H9 (cell line): Measurements from ENCODE around the gene TBC1D22A. TPM values are rescaled to one million over a fixed set of nuclear protein-coding genes. Genes with fewer than 3 reads are reported as not detected.
A peak's percentile ranks its signal among the peaks of the same experiment; 100 is the strongest.

Source experiments
- DNase-seq: peaks from one replicate; pipeline ENCODE4 v3.0.0-alpha.2; 2017
- H2AFZ ChIP-seq: one replicate; pipeline ENCODE4 v1.6.1; 2013; ENCODE audit warnings: mild to moderate bottlenecking, low read length, control low read depth, moderate library complexity
- H2AK5ac ChIP-seq: 2 replicates; pipeline ENCODE4 v1.6.1; 2013; ENCODE audit warnings: low read length, control low read depth, mixed read lengths; ENCODE audit not compliant: insufficient read length
- H2BK120ac ChIP-seq: one replicate; pipeline ENCODE4 v1.6.1; 2013; ENCODE audit warnings: low read depth, mild to moderate bottlenecking, low read length, control low read depth, inconsistent platforms; ENCODE audit not compliant: poor library complexity, severe bottlenecking
- H2BK12ac ChIP-seq: 2 replicates; pipeline ENCODE4 v1.6.1; 2013; ENCODE audit warnings: low read length, control low read depth, mixed read lengths, low read depth; ENCODE audit not compliant: insufficient read length
- H2BK15ac ChIP-seq: 2 replicates; pipeline ENCODE4 v1.6.1; 2013; ENCODE audit warnings: low read depth, low read length, control low read depth
- H2BK20ac ChIP-seq: one replicate; pipeline ENCODE4 v1.6.1; 2013; ENCODE audit warnings: low read depth, mild to moderate bottlenecking, low read length, control low read depth, inconsistent platforms; ENCODE audit not compliant: poor library complexity, severe bottlenecking
- H2BK5ac ChIP-seq: 2 replicates; pipeline ENCODE4 v1.6.1; 2013; ENCODE audit warnings: low read length, control low read depth, mixed read lengths; ENCODE audit not compliant: insufficient read length
- H3K14ac ChIP-seq: 2 replicates; pipeline ENCODE4 v1.6.1; 2013; ENCODE audit warnings: low read length, control low read depth; ENCODE audit not compliant: insufficient read depth
- H3K18ac ChIP-seq: 2 replicates; pipeline ENCODE4 v1.6.1; 2013; ENCODE audit warnings: low read depth, mild to moderate bottlenecking, mixed read lengths, low read length, control low read depth; ENCODE audit not compliant: insufficient read length
- H3K23ac ChIP-seq: 2 replicates; pipeline ENCODE4 v1.6.1; 2013; ENCODE audit warnings: low read length, control low read depth, mixed read lengths, low read depth; ENCODE audit not compliant: insufficient read length
- H3K23me2 ChIP-seq: 2 replicates; pipeline ENCODE4 v1.6.1; 2013; ENCODE audit warnings: low read depth, mild to moderate bottlenecking, mixed read lengths, low read length, control low read depth; ENCODE audit not compliant: insufficient read length, poor library complexity, severe bottlenecking
- H3K27ac ChIP-seq: 2 replicates; pipeline ENCODE4 v1.5.1; 2013; ENCODE audit warnings: low read length, control low read depth, mixed read lengths, low read depth; ENCODE audit not compliant: insufficient read length
- H3K27me3 ChIP-seq: 2 replicates; pipeline ENCODE4 v1.6.1; 2013; ENCODE audit warnings: low read length, control low read depth, inconsistent platforms; ENCODE audit not compliant: insufficient read depth
- H3K4ac ChIP-seq: 2 replicates; pipeline ENCODE4 v1.6.1; 2013; ENCODE audit warnings: low read depth, mild to moderate bottlenecking, control low read depth, inconsistent platforms, low read length, moderate library complexity
- H3K4me1 ChIP-seq: 2 replicates; pipeline ENCODE4 v1.6.1; 2013; ENCODE audit warnings: low read length, control low read depth, inconsistent platforms; ENCODE audit not compliant: insufficient read depth
- H3K4me2 ChIP-seq: 2 replicates; pipeline ENCODE4 v1.6.1; 2013; ENCODE audit warnings: low read length, control low read depth, mixed read lengths; ENCODE audit not compliant: insufficient read length, insufficient read depth
- H3K56ac ChIP-seq: 2 replicates; pipeline ENCODE4 v1.6.1; 2013; ENCODE audit warnings: low read depth, mild to moderate bottlenecking, mixed read lengths, low read length, control low read depth; ENCODE audit not compliant: insufficient read length
- H3K79me1 ChIP-seq: 2 replicates; pipeline ENCODE4 v1.6.1; 2013; ENCODE audit warnings: low read depth, mild to moderate bottlenecking, moderate library complexity, low read length, control low read depth, inconsistent platforms; ENCODE audit not compliant: insufficient read depth, poor library complexity, severe bottlenecking
- H3K79me2 ChIP-seq: 2 replicates; pipeline ENCODE4 v1.6.1; 2013; ENCODE audit warnings: low read length, control low read depth, inconsistent platforms; ENCODE audit not compliant: insufficient read depth
- H3K9ac ChIP-seq: 2 replicates; pipeline ENCODE4 v1.6.1; 2013; ENCODE audit warnings: low read length, control low read depth, mixed read lengths; ENCODE audit not compliant: insufficient read length; ENCODE audit errors: extremely low read depth
- H3K9me3 ChIP-seq: one replicate; pipeline ENCODE4 v1.6.1; 2013; ENCODE audit warnings: low read depth, low read length, inconsistent platforms; ENCODE audit not compliant: control insufficient read depth
- H3T11ph ChIP-seq: one replicate; pipeline ENCODE4 v1.6.1; 2013; ENCODE audit warnings: mild to moderate bottlenecking, low read length, control low read depth, inconsistent platforms
- H4K20me1 ChIP-seq: one replicate; pipeline ENCODE4 v1.6.1; 2013; ENCODE audit not compliant: control insufficient read depth, insufficient read length, insufficient read depth
- H4K5ac ChIP-seq: 2 replicates; pipeline ENCODE4 v1.6.1; 2013; ENCODE audit warnings: low read depth, mild to moderate bottlenecking, mixed read lengths, low read length, control low read depth; ENCODE audit not compliant: insufficient read length
- H4K8ac ChIP-seq: replicated peaks from 2 replicates; pipeline ENCODE4 v1.6.1; 2013; ENCODE audit warnings: low read length, control low read depth, mixed read lengths, low read depth; ENCODE audit not compliant: insufficient read length
- H4K91ac ChIP-seq: 2 replicates; pipeline ENCODE4 v1.6.1; 2013; ENCODE audit warnings: low read depth, mild to moderate bottlenecking, moderate library complexity, mixed read lengths, low read length, control low read depth; ENCODE audit not compliant: insufficient read length
- H3K27ac Mint-ChIP-seq, 3 experiments: 2 replicates in 2 of 3; 3 replicates in 1 of 3; pipeline ENCODE4 v1.8.0; 2020 to 2021; ENCODE audit warnings: mixed read lengths in 3 of 3, mild to moderate bottlenecking in 1 of 3, moderate library complexity in 1 of 3
- H3K27me3 Mint-ChIP-seq: 2 replicates; pipeline ENCODE4 v1.8.0; 2021; ENCODE audit warnings: low read depth, mild to moderate bottlenecking, moderate library complexity, mixed read lengths
- H3K36me3 Mint-ChIP-seq, 3 experiments: 2 replicates in 2 of 3; 3 replicates in 1 of 3; pipeline ENCODE4 v1.8.0; 2020 to 2021; ENCODE audit warnings: low read depth in 3 of 3, mixed read lengths in 3 of 3; ENCODE audit not compliant: insufficient read depth in 1 of 3
- H3K4me1 Mint-ChIP-seq, 2 experiments: 2 replicates each; pipeline ENCODE4 v1.8.0; 2020; ENCODE audit warnings: mixed read lengths in 2 of 2
- H3K4me3 Mint-ChIP-seq, 2 experiments: 2 replicates in 1 of 2; 3 replicates in 1 of 2; pipeline ENCODE4 v1.8.0; 2020 to 2021; ENCODE audit warnings: mild to moderate bottlenecking in 2 of 2, mixed read lengths in 2 of 2, moderate library complexity in 1 of 2
- H3K9me3 Mint-ChIP-seq, 2 experiments: 2 replicates in 1 of 2; 3 replicates in 1 of 2; pipeline ENCODE4 v1.8.0; 2020; ENCODE audit warnings: mild to moderate bottlenecking in 2 of 2, mixed read lengths in 2 of 2, moderate library complexity in 1 of 2
- CTCF ChIP-seq: fragments of 200-600 bp; sonication (generic); conservative IDR thresholded peaks from 3 replicates; pipeline ENCODE4 v1.8.0; 2021; ENCODE audit warnings: antibody characterized with exemption, mild to moderate bottlenecking
- WGBS: extraction: QIAGEN DNeasy Blood & Tissue Kit; methylation state at CpG from one replicate; pipeline ENCODE4 v1.1.7; 2013; ENCODE audit warnings: missing lambda C conversion rate, low lambda C conversion rate, mixed read lengths; ENCODE audit not compliant: insufficient read length; ENCODE audit errors: extremely low coverage; 5-methylcytosine and 5-hydroxymethylcytosine counted together
- total RNA-seq: library from RNA; stranded (reverse); gene quantifications from 2 replicates; pipeline ENCODE4 v1.2.1, GENCODE V29; 2021

Gene TBC1D22A
- total RNA-seq, 1 experiment from 2014 or later = 20.8 TPM

GRCh38 chr22:47071807-47072641, 309.6 kb downstream of the TBC1D22A start:
- Mint-ChIP-seq H3K4me1 (peaks cover 5 to 9% of the 10 kb centered on the region in 2 experiments), H3K9me3 (peaks cover 6 to 7% of the 10 kb centered on the region in 2 experiments; a peak in 3 of 5 replicates), H3K36me3 (peaks cover 0 to 15% (median 12%) of the 10 kb centered on the region in 3 experiments; a peak in 5 of 7 replicates), H3K4me3 (no peak overlapping the region), H3K27me3 (no peaks in the 10 kb centered on the region), H3K27ac (no peak overlapping the region)
- WGBS = no CpG with 5 or more reads among the region's 13 CpGs
- H2BK12ac ChIP-seq = no peak overlapping the region
- H3K79me1 ChIP-seq = no peaks in the 10 kb centered on the region
- no peak overlapping the region for H2AFZ ChIP-seq
- no peak overlapping the region for H3K4me2 ChIP-seq
- no peak overlapping the region for H4K5ac ChIP-seq
- H3K56ac ChIP-seq = no peak overlapping the region
- H3K27me3 ChIP-seq = no peaks in the 10 kb centered on the region
- peaks cover 2% of the 10 kb centered on the region for H4K20me1 ChIP-seq
- no peaks in the 10 kb centered on the region for H3K9me3 ChIP-seq
- no peak overlapping the region for H2BK5ac ChIP-seq
- H3T11ph ChIP-seq = no peak overlapping the region
- H4K91ac ChIP-seq = no peak overlapping the region
- peak; percentile 16 for DNase-seq
- peak overlapping the region; percentile 6; the same call in 1 of the 2 replicates for H3K14ac ChIP-seq
- TF ChIP-seq CTCF = no peak
- no peaks in the 10 kb centered on the region for H3K4me1 ChIP-seq
- H3K9ac ChIP-seq = no peak overlapping the region
- H3K23me2 ChIP-seq = no peaks in the 10 kb centered on the region
- H2BK20ac ChIP-seq = no peak overlapping the region
- H3K23ac ChIP-seq = no peak overlapping the region
- H3K79me2 ChIP-seq = no peaks in the 10 kb centered on the region
- no peak overlapping the region for H3K4ac ChIP-seq
- H3K18ac ChIP-seq = no peak overlapping the region
- H2AK5ac ChIP-seq = no peak overlapping the region
- H3K27ac ChIP-seq = no peak overlapping the region
- no peak overlapping the region for H2BK15ac ChIP-seq
- no peak overlapping the region for H2BK120ac ChIP-seq
- no peak overlapping the region for H4K8ac ChIP-seq
